Activated B cell treated with CpG ODN at 0.5 μM for 24 hours (primary cell): Measurements from ENCODE around the gene NDUFAF8. TPM values are rescaled to one million over a fixed set of nuclear protein-coding genes. Genes with fewer than 3 reads are reported as not detected.

Source experiments
- ATAC-seq: fragments of 200-7000 bp; cut with Tn5 transposase; one replicate; pipeline ENCODE4 v1.10.0; 2021; ENCODE audit warnings: low read depth, mild to moderate bottlenecking, moderate library complexity
- CTCF ChIA-PET: fragments of 350-600 bp; sonication (Branson Sonifier 250); formaldehyde crosslinking; loops from one replicate; lab custom pipeline; 2021; ENCODE audit warnings: antibody characterized with exemption; lab: Charles Lee
- POLR2A ChIA-PET: fragments of 350-600 bp; sonication (Branson Sonifier 250); formaldehyde crosslinking; loops from one replicate; lab custom pipeline; 2021; ENCODE audit warnings: antibody characterized with exemption; lab: Charles Lee
- DNase-seq: peaks from one replicate; pipeline ENCODE4 v3.0.0; 2022
- H3K27ac Mint-ChIP-seq: one replicate; pipeline ENCODE4 v1.8.0; 2020; ENCODE audit warnings: mixed read lengths
- H3K27me3 Mint-ChIP-seq: one replicate; pipeline ENCODE4 v1.8.0; 2021; ENCODE audit warnings: mixed read lengths
- H3K36me3 Mint-ChIP-seq: one replicate; pipeline ENCODE4 v1.8.0; 2021; ENCODE audit warnings: low read depth, mixed read lengths
- H3K4me1 Mint-ChIP-seq: one replicate; pipeline ENCODE4 v1.8.0; 2021; ENCODE audit warnings: mixed read lengths
- H3K4me3 Mint-ChIP-seq: one replicate; pipeline ENCODE4 v1.8.0; 2020; ENCODE audit warnings: mild to moderate bottlenecking, mixed read lengths
- H3K9me3 Mint-ChIP-seq: one replicate; pipeline ENCODE4 v1.8.0; 2020; ENCODE audit warnings: mixed read lengths
- CTCF ChIP-seq: fragments of 200-600 bp; IDR thresholded peaks from one replicate; pipeline ENCODE4 v1.8.0; 2022; ENCODE audit warnings: antibody characterized with exemption, mild to moderate bottlenecking
- intact Hi-C: fragments of 100-400 bp; cut with micrococcal nuclease; formaldehyde crosslinking; loops from one replicate; pipeline ENCODE4 v1.15.1; 2024
- total RNA-seq: library from RNA; stranded (reverse); gene quantifications from 2 replicates; pipeline ENCODE4 v1.2.3, GENCODE V29; 2022

NDUFAF8 gene
- total RNA-seq, 1 donor from 2014 or later = 55.8 TPM

DNA sequence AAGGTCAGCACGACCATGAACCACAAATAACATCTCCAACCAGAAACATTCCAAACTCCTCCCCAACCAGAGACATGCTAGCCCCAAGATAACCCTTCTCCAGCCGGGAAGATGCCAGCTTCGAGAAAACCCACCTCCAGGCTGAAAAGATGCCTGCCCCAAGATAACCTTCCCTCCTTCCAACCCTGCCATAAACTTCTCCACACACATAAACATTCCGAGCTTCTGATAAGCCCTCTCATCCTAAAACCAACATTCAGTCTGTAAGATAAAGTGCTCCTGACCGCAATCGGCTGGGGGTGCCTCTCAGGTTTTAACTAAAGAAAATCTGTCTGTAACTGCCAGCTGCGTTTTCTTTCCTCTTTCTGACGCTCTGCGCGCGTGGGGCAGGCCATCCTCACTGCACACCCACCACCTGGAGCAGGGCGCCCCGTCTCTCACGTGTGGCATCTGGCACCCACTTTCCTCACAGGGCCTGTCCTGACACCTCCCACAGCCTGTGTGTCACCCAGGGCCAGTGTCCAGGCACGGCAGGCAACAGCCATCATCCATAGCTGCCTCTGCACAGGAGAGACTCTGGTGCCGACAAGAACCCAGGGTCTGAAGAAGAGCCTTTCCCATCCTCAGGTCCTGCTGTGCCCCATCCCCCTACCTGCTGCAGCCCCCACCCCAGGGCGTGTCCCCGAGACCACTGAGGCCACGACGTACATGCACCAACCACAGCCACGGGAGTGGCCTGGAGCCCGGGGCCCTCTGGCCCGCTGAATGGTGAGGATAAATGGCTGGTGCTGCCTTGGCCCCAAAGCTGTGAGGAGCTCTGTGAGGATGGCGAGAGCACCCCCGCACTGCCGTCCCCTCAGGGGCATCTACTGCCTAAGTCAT, 3.9 kb upstream of the NDUFAF8 start:
- Mint-ChIP-seq H3K4me1 (peaks cover 32% of the 10 kb centered on the region), H3K36me3 (peaks cover 30% of the 10 kb centered on the region), H3K27me3 (no peaks in the 10 kb centered on the region), H3K4me3 (no peak overlapping the region), H3K9me3 (no peaks in the 10 kb centered on the region), H3K27ac (no peak overlapping the region)
- intact Hi-C loops = loop anchor here (5.0 kb wide), 1 partner anchor 973 kb away; the partner anchor contains the start of gene RNF213
- CTCF ChIA-PET = no interaction called here
- no peak for DNase-seq
- POLR2A ChIA-PET = interaction anchor here (0.5 kb wide), 1 partner anchor 13 kb away, joined by 4 read pairs; no protein-coding TSS in a partner anchor
- ATAC-seq = no peak
- TF ChIP-seq CTCF = no peak

DNA sequence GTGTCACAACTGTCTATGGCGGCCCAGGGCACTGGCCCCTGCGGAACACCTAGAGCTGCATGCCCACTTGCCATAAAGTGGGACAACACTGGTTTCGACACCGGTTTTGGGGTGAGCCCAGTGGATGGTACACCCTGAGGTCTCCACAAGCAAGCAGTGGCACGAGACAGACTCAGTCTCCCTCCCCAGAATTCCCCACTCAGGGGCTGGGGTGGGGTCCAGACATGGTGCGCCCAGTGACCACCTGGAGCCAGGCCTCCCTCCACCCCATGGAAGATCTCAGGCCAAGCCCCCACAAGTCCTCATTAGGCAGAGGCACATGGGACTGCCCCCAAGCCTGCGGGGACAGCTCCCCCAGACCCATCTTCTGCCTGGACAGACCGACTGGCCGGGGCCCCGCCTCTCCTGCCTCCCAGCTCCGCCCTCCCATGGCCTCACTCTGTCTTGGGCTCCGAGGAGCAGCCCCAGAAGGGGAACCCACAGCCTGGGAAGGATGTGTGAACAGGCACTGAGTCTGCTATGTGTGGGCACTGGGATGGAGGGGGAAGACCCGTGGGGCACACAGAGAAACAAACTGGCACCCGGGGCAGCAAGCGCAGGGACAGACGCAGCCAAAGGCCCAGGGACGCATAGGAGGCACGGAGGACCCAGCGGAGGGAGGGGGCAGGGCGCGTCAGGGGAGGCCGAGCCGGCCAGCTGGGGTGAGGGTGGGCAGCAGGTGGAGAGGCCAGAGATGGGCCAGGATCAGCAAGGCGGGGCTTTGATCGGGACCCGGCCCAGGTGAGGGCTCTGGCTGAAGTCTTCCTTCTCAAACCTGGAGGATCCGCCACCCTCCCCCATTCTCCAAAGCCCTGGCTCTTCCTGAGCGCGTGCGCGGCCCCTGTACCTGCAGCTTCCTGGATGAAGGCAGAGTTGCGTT, 3.0 kb upstream of the NDUFAF8 start:
- Mint-ChIP-seq H3K4me3 (no peak overlapping the region), H3K4me1 (peaks cover 37% of the 10 kb centered on the region), H3K36me3 (peaks cover 26% of the 10 kb centered on the region), H3K9me3 (no peaks in the 10 kb centered on the region), H3K27ac (no peak overlapping the region), H3K27me3 (no peaks in the 10 kb centered on the region)
- CTCF ChIA-PET = no interaction called here
- DNase-seq = no peak
- ATAC-seq = no peak
- intact Hi-C loops = loop anchor here (5.0 kb wide), 1 partner anchor 974 kb away; the partner anchor contains the start of gene RNF213
- TF ChIP-seq CTCF = no peak
- POLR2A ChIA-PET = interaction anchor here (0.5 kb wide), 1 partner anchor 12 kb away, joined by 4 read pairs; no protein-coding TSS in a partner anchor

GRCh38 chr17:81236784-81237183, 2.3 kb upstream of the NDUFAF8 start:
- intact Hi-C loops = loop anchor here (5.0 kb wide), 1 partner anchor 974 kb away; the partner anchor contains the start of gene RNF213

More at GRCh38 chr17:81236784-81237183, 2.3 kb upstream of the NDUFAF8 start:
- ATAC-seq (no peak), DNase-seq (no peak)
- Mint-ChIP-seq H3K36me3 (peaks cover 25% of the 10 kb centered on the region), H3K27me3 (no peaks in the 10 kb centered on the region), H3K9me3 (no peaks in the 10 kb centered on the region), H3K27ac (no peak overlapping the region), H3K4me3 (no peak overlapping the region), H3K4me1 (peaks cover 43% of the 10 kb centered on the region)
- ChIA-PET POLR2A (no interaction called here), CTCF (interaction anchor here (1.5 kb wide), 1 partner anchor 8 kb away, joined by 4 read pairs; no protein-coding TSS in a partner anchor)
- no peak for TF ChIP-seq CTCF
